ENCODE data around the gene ANKRD27.
"Not testable (repeated sequence)": the region's sequence is repeated elsewhere in the genome, so short reads cannot be mapped to it uniquely, and the experiment has no call there.

Gene ANKRD27

DNA sequence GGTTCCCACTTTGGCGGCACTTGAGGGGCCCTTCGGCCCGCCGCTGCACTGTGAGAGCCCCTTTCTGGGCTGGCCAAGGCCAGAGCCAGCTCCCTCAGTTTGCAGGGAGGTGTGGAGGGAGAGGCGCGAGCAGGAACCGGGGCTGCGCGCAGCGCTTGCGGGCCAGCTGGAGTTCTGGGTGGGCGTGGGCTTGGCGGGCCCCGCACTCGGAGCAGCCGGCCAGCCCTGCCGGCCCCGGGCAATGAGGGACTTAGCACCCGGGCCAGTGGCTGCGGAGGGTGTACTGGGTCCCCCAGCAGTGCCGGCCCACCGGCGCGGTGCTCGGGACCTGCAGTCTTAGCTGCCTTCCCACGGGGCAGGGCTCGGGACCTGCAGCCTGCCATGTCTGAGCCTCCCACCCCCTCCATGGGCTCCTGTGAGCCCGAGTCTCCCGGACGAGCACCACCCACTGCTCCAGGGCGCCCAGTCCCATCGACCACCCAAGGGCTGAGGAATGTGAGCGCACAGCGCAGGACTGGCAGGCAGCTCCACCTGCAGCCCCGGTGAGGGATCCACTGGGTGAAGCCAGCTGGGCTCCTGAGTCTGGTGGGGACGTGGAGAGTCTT, 103.4 kb downstream of the ANKRD27 start:
- DNase-seq (ENCODE audit: extremely low spot score, insufficient read length, low read depth); FAIRE-seq: not testable (repeated sequence)

DNA sequence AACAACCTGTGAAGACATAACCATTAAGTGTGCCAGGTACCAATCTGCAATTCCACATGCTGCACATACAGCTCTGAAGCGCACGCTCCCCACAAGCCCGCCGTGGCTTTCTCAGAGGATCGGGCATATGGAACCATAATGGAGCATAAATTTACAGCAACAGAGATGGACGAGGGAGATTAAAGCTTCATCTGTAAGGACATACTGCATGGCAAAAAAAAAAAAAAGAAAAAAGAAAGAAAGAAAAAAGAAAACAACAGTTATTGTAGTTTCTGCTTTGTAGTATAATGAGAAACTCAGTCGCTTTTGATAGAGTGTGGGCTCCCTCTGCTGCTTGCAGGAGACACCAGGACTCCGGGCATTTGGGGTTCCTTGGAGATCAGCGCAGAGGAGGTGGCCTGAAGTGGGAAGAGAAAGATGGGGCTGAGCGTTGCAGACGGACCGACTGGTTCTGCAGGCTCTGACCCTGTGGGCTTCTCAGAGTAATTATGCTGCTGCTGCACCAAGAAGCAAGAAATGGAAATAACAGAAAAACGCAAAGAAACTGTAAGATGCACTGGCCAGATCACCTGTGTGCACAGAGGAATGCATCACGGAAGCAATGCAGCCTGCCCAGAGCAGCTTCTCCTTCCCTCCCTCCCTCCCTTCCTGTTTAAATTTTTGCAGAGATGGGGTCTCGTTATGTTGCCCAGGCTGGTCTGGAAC, 104.7 kb downstream of the ANKRD27 start:
- DNase-seq (ENCODE audit: extremely low spot score, insufficient read length, low read depth) (no peak), FAIRE-seq (peak; percentile 9)

GRCh38 chr19:32567486-32567885, 107.5 kb downstream of the ANKRD27 start:
- FAIRE-seq = no peak
- DNase-seq (ENCODE audit: extremely low spot score, insufficient read length, low read depth) = no peak

DNA sequence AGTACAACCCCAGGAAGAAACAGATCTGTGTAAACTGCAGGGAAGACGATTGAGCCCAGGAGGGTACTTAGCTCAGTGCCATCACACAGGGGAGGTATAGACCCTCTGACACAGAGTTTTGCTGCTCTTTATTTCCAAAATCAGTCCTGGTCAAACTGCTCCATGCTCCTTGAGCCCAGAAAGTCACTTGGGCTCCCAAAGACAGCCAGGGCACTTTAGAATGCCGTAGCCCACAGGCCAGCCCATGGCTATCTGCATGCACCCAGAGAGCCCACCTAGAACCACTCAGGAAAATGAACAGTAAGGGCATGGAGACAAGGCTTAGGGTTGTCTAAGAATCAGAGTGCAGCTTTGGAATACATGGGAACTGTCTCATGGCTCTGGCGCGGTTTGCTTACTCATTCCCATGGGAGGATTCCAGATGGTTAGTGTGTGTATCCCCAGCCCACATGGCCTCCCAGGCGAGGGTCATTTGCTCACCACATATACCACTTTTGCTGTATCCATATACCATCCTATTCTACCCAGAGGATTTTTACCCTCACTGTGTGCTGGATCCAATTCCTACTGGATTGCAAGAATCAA, 108.6 kb downstream of the ANKRD27 start:
- FAIRE-seq (no peak), DNase-seq (ENCODE audit: extremely low spot score, insufficient read length, low read depth) (no peak)

GRCh38 chr19:32563761-32564160, 111.2 kb downstream of the ANKRD27 start:
- DNase-seq (ENCODE audit: extremely low spot score, insufficient read length, low read depth) = no peak
- FAIRE-seq = no peak

DNA sequence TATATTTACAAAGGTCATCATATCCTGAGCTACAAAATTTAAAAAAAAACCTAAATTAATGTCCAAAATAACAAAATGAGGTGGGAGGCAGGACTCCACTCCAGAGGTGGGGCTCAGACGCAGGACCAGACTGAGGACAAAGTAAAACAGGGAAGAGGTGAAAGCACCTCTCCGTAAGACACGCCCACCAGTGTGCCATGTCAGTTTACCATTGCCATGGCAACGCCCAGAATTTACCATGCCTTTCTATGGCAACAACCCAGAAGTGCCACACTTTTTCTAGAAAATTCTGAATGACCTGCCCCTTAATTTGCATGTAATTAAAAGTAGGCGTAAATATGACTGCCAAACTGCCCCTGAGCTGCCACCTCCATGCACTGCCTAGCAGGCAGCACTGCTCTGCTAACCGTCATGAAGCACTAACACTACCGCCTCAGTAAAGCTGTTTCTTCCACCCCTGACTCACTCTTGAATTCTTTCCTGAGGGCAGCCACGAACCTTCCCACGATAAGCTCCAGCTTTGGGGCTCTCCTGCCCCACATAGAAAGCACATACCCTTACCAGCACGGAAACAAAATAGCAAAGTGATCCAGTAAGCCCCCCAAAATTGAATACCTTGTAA, 116.3 kb downstream of the ANKRD27 start:
- DNase-seq (ENCODE audit: extremely low spot score, insufficient read length, low read depth) (no peak), FAIRE-seq (no peak)

DNA sequence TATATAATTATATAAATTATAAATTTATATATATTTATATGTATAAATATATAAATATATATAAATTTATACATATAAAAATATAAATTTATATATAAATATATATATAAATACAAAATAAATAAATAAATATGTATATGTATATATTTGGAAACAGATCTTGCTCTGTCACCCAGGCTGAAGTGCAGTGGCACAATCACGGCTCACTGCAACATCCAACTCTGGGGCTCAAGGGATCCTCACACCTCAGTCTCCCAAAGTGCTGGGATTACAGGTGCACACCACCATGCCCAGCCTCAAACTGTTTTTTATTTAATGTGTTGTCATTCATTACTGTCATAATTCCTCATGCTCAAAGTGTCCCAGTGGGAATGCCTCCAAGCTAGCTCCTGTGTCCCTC, 119.2 kb downstream of the ANKRD27 start:
- DNase-seq (ENCODE audit: extremely low spot score, insufficient read length, low read depth) (no peak), FAIRE-seq (no peak)

GRCh38 chr19:32550666-32551065, 124.3 kb downstream of the ANKRD27 start:
- no peak for FAIRE-seq

More at GRCh38 chr19:32550666-32551065, 124.3 kb downstream of the ANKRD27 start:
- no peak for DNase-seq (ENCODE audit: extremely low spot score, insufficient read length, low read depth)
